ENCODE measurements around the gene MEIS1.

DNA sequence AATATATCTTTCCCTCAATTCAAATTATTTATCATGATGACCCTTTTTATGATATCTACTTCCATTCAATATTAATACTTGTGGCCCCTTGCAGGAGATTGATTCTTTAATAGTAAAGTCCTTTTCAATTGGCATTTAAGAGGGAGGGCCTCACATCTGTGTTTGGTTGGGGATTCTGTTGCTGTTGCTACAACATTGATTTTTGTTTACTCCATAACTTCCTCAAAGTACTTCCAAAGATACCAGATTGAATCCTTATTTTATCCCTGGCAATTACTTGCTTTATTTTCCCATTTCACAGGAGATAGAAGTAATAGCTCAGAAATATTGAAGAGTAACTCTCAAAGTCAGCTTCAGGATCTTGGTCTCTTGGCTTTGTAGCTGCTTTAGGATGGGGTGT lies 32.8 kb downstream of the MEIS1 start:
- TF ChIP-seq POLR2AphosphoS5 (IDR thresholded peaks at IDR 0.05) = no peak
- TF ChIP-seq, protein P1, sequence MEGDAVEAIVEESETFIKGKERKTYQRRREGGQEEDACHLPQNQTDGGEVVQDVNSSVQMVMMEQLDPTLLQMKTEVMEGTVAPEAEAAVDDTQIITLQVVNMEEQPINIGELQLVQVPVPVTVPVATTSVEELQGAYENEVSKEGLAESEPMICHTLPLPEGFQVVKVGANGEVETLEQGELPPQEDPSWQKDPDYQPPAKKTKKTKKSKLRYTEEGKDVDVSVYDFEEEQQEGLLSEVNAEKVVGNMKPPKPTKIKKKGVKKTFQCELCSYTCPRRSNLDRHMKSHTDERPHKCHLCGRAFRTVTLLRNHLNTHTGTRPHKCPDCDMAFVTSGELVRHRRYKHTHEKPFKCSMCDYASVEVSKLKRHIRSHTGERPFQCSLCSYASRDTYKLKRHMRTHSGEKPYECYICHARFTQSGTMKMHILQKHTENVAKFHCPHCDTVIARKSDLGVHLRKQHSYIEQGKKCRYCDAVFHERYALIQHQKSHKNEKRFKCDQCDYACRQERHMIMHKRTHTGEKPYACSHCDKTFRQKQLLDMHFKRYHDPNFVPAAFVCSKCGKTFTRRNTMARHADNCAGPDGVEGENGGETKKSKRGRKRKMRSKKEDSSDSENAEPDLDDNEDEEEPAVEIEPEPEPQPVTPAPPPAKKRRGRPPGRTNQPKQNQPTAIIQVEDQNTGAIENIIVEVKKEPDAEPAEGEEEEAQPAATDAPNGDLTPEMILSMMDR (IDR thresholded peaks at IDR 0.05) = no peak
- TF ChIP-seq POLR2A (IDR thresholded peaks at IDR 0.05) = no peak

Data from gastroesophageal sphincter (tissue), 3 donors.